NCI-H1105 treated with DMSO at 0.1 percent for 48 hours (cell line): ENCODE results near the gene FXYD5.
A peak's percentile ranks its signal among the peaks of the same experiment; 100 is the strongest.
"Not testable (repeated sequence)": the region's sequence is repeated elsewhere in the genome, so short reads cannot be mapped to it uniquely, and the experiment has no call there.

ENCODE experiments used
- DNase-seq: peaks from one replicate; lab custom pipeline; 2025; lab: John Stamatoyannopoulos, UW

The FXYD5 gene

GRCh38 chr19:35136977-35137702 lies 17.4 kb upstream of the FXYD5 start:
- DNase-seq: no peak

GRCh38 chr19:35138305-35138892 lies 16.1 kb upstream of the FXYD5 start, which contains the start of gene FXYD1:
Gene FXYD1, plus strand, starts transcription at chr19:35138824. Its CDS starts 1,256 bp downstream, at chr19:35140080.
- DNase-seq: no peak

DNA sequence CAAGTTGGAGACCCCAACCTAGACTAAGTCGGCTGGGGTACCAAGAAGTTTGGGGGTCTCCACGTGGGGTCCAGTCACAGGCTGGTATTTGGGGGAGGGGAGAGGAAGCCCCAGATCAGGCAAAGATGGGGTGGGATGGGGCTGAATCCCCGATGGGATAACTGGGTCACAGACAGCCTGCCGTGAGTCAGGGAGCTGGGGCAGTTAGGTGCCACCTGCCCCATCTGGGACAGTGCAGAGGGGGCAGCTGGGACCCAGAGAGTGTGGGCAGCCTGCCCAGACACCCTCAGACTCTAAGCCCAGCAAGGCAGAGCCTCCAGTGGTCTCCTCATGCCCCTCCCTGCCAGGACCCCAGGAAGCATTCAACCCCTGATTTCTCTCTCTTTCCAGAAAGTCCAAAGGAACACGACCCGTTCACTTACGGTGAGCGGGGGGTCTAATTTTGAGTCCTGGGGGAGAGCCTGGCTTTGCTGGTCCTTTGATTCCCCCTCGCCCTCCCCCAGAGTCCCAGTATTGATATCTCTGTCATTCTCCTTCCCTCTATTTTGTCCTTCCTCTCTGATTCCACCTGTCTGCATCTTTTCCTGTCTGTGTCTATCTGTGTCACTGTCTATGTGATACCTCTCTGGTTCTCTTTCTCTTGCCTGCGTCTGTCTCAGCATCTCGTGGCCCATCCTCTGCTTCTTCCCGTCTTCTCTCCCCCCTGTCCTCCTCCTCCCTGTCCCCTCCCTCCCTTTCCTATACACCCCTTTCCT lies 14.2 kb upstream of the FXYD5 start:
- DNase-seq: no peak

- peak; percentile 53 for DNase-seq
Measured at GRCh38 chr19:35140962-35141836, 13.3 kb upstream of the FXYD5 start.

- no peak for DNase-seq
Measured at GRCh38 chr19:35141837-35142605, 12.5 kb upstream of the FXYD5 start.

GRCh38 chr19:35142606-35143230 lies 11.8 kb upstream of the FXYD5 start:
- DNase-seq: peak; percentile 59

GRCh38 chr19:35143231-35143715 lies 11.3 kb upstream of the FXYD5 start, which contains the start of gene FXYD7:
Gene FXYD7, plus strand, starts transcription at chr19:35143255. Its CDS starts 79 bp downstream, at chr19:35143334.
- no peak for DNase-seq

GRCh38 chr19:35143818-35144217 lies 10.7 kb upstream of the FXYD5 start:
- DNase-seq: no peak

GRCh38 chr19:35144259-35144599 lies 10.3 kb upstream of the FXYD5 start:
- no peak for DNase-seq

DNA sequence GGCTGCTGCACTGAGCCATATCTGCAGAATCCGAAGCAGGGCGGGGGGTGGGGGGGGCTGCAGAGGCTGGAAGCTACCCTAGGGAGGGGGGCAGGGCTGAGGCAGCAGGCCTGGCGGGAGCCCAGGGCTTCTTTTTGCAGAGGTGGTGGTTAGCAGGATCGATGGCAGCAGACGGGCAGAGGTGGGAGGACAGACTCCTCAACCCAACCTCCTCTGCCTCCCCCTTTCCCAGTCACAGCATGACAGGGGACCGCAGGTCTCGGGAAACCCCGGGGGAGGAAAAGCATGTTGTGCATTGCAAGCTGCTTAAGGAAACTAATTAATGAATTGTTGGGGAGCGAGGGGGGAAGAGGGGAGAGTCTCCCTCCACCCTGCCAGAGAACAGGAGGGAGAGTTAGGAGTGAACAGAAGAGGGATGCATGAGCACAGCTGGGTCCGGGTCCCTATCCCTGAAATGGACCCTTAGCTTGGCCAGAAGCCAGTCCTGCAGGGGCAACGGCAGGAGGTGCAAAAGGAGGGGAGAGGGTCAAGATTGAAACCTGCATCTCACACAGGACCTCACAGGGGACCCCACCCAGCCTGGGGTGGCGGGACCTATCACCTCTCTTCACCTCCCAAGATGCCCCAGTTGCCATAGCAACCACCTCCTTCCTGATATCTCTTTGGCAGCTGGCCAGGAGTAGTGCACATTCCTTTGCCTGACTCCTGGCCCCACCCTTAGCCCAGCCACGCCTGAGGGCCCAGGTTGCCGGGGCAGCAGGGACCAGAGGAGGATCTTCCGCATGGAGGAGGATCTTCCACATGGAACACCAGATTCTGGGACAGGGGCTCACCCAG lies 9.7 kb upstream of the FXYD5 start:
- peak; percentile 49 for DNase-seq

- no peak for DNase-seq
Measured at GRCh38 chr19:35146746-35147459, 7.6 kb upstream of the FXYD5 start.

DNA sequence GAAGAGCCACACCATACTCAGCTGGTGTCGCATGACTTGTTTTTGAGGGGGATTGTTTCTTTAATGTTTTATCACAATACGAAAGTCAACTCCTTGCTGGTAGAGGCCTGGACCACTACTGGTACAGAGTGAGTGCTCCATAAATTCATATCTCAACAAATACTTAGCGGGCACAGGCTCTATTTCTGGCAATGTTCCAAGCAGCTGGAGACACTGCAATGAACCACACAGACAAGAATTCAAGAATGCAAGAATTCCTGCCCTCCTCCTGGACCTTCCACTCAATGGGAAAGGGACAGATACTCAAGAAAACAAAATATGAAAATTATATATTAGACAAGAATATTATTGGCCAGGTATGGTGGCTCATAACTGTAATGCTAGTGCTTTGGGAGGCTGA lies 5.1 kb upstream of the FXYD5 start:
- DNase-seq: no peak

- DNase-seq: no peak
Measured at GRCh38 chr19:35150445-35150844, 4.1 kb upstream of the FXYD5 start.

DNA sequence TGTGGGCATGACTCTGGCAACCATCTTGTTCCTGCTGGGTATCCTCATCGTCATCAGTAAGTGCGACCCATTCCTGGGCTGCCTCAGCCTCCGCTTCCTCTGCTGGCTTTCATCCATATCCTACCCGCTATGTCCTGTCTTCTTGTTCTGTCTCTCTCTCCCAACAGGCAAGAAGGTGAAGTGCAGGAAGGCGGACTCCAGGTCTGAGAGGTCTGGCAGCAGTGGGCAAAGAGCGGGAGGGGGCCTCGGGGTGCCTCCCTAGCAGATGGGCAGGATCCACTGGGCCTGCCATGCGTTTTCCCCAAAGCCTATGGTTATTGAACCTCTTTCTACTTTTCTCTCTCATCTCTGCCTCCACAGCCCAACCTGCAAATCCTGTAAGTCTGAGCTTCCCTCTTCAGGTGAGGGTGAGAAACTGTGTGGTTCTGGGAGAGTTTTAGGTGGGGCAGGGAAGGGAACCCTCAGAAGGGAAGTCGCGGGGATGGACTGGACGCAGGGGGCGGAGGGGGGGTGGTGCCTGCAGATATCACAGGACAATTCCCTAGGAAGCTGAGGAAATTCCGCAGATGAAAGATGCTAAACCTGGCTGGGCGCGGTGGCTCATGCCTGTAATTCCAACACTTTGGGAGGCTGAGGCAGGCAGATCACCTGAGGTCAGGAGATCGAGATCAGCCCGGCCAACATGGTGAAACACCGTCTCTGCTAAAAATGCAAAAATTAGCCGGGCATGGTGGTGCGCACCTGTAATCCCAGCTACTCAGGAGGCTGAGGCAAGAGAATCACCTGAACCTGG lies 3.1 kb upstream of the FXYD5 start:
- DNase-seq: no peak

GRCh38 chr19:35153129-35153522 lies 1.4 kb upstream of the FXYD5 start:
- not testable (repeated sequence) for DNase-seq

DNA sequence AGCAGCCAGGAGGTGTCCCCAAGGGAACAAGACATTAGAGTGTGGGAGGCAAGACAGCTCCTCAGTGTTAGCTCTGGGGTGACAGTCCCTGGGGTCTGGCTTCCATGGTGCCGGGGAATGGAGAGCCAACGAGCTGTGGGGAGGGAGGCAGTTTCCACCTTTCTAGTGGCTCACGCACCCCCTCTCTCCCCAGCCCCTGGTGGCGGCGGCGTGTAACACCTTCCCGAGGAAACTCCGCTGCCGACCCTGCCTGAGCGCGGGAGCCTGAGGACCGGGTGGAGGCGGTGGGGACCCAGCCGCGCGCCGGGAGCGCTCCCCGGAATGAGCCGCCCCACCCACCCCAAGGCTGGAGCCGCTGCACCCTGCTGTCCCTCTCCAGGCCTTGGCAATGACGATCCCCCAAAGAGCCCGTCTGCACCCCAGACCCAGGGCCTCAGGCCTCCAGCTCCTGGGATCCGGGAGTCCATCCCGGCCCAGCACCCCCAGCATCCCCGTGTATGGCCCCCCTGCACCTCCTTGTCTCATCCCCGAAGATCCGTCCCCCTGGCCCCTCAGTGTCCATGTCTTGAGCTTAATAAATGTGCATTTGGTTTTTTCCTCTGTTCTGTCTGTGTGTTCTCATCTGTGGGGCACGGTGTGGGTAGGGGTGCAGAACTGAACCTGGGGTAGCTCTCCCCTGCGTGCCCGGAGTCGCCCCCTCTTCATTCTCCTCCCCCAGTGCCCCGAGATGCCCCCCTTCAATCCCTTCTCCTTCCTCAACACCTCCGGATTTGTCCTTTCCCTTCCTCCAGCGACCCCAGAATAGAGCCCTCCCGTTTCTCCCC lies 622 bp upstream of the FXYD5 start:
- peak; percentile 37 for DNase-seq

GRCh38 chr19:35155441-35155840 lies 906 bp downstream of the FXYD5 start:
- no peak for DNase-seq
